NT2/D1 (cell line): ENCODE data around the gene FOXD2.

Source experiments
- SUZ12 ChIP-seq: IDR thresholded peaks from 2 replicates; pipeline ENCODE4 v1.6.1; 2011; ENCODE audit not compliant: insufficient read length, insufficient read depth; ENCODE audit errors: extremely low read depth
- YY1 ChIP-seq: IDR thresholded peaks from 2 replicates; pipeline ENCODE4 v1.6.1; 2011; ENCODE audit not compliant: insufficient read length, insufficient read depth

DNA sequence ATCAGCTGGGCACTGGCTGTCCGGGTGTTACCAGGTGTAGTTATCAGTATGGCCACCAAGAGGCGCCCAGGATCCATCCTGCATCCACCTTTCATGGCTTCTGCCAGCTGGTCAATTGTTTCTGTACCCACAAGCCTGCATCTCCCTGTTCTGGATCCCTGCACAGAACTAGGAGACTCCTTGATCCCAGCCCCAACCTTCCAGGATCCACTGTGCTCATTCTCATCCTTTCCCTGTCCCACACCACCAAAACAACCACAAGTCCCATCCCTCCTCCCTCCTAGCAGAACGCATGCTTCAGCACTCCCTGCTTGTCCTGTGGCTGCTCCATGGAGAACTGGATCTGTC is 49.0 kb upstream of the FOXD2 start:
- no peak for TF ChIP-seq YY1
- TF ChIP-seq SUZ12 = no peak
